GM23338 (cell line): ENCODE data around the gene UBL4A. TPM values are rescaled to one million over a fixed set of nuclear protein-coding genes. Genes with fewer than 3 reads are reported as not detected.

Experiments
- ATAC-seq: fragments of 200-7000 bp; cut with Tn5 transposase; 3 replicates; pipeline ENCODE4 v1.9.1; 2020
- DNase-seq: peaks from one replicate; pipeline ENCODE4 v3.0.0-alpha.2; 2015; ENCODE audit warnings: low spot score
- H2AFZ ChIP-seq: fragments of 200-600 bp; sonication (generic); 2 replicates; pipeline ENCODE4 v1.8.0; 2016; ENCODE audit warnings: antibody characterized with exemption, mild to moderate bottlenecking, moderate library complexity
- H3F3A ChIP-seq: fragments of 200-600 bp; sonication (generic); replicated peaks from 2 replicates; pipeline ENCODE4 v1.8.0; 2017; ENCODE audit warnings: antibody characterized with exemption, mixed run types, low read depth
- H3K27ac ChIP-seq: fragments of 200-600 bp; sonication (generic); 2 replicates; pipeline ENCODE4 v1.6.1; 2016; ENCODE audit warnings: low read depth
- H3K27me3 ChIP-seq: fragments of 200-600 bp; sonication (generic); 2 replicates; pipeline ENCODE4 v1.8.0; 2016; ENCODE audit warnings: mild to moderate bottlenecking, mixed run types, moderate library complexity; ENCODE audit not compliant: insufficient read depth
- H3K36me3 ChIP-seq: fragments of 200-600 bp; sonication (generic); 2 replicates; pipeline ENCODE4 v1.8.0; 2016; ENCODE audit warnings: mild to moderate bottlenecking; ENCODE audit not compliant: insufficient read depth
- H3K4me1 ChIP-seq: fragments of 200-600 bp; sonication (generic); 2 replicates; pipeline ENCODE4 v1.8.0; 2016; ENCODE audit warnings: mild to moderate bottlenecking, moderate library complexity; ENCODE audit not compliant: insufficient read depth
- H3K4me2 ChIP-seq: fragments of 200-600 bp; sonication (generic); 2 replicates; pipeline ENCODE4 v1.7.1; 2017; ENCODE audit warnings: mixed run types
- H3K4me3 ChIP-seq: fragments of 200-600 bp; sonication (generic); 2 replicates; pipeline ENCODE4 v1.6.1; 2016; ENCODE audit warnings: mixed run types
- H3K79me2 ChIP-seq: fragments of 200-600 bp; sonication (generic); replicated peaks from 2 replicates; pipeline ENCODE4 v1.8.0; 2017; ENCODE audit warnings: mild to moderate bottlenecking; ENCODE audit not compliant: insufficient read depth
- H3K9me2 ChIP-seq: fragments of 200-600 bp; sonication (generic); 2 replicates; pipeline ENCODE4 v1.8.0; 2017; ENCODE audit not compliant: insufficient read depth
- H4K20me1 ChIP-seq: fragments of 200-600 bp; sonication (generic); replicated peaks from 2 replicates; pipeline ENCODE4 v1.8.0; 2017; ENCODE audit warnings: mild to moderate bottlenecking; ENCODE audit not compliant: insufficient read depth
- H3K27ac Mint-ChIP-seq: 2 replicates; pipeline ENCODE4 v1.8.0; 2020; ENCODE audit warnings: inconsistent platforms, mild to moderate bottlenecking, moderate library complexity, mixed read lengths
- H3K27me3 Mint-ChIP-seq: 3 replicates; pipeline ENCODE4 v1.8.0; 2022; ENCODE audit warnings: low read depth, mild to moderate bottlenecking, moderate library complexity, mixed read lengths, inconsistent platforms; ENCODE audit not compliant: insufficient read depth, poor library complexity
- H3K36me3 Mint-ChIP-seq: 3 replicates; pipeline ENCODE4 v1.8.0; 2021; ENCODE audit warnings: low read depth, mild to moderate bottlenecking, inconsistent platforms, moderate library complexity, mixed read lengths
- H3K4me1 Mint-ChIP-seq: 3 replicates; pipeline ENCODE4 v1.8.0; 2020; ENCODE audit warnings: mild to moderate bottlenecking, inconsistent platforms, mixed read lengths
- H3K4me3 Mint-ChIP-seq: 3 replicates; pipeline ENCODE4 v1.8.0; 2021; ENCODE audit warnings: moderate library complexity, mild to moderate bottlenecking, inconsistent platforms, mixed read lengths
- H3K9me3 Mint-ChIP-seq: 3 replicates; pipeline ENCODE4 v1.8.0; 2020; ENCODE audit warnings: moderate library complexity, mild to moderate bottlenecking, inconsistent platforms, mixed read lengths
- EZH2 ChIP-seq: fragments of 200-600 bp; sonication (generic); IDR thresholded peaks from one replicate; pipeline ENCODE4 v1.8.0; 2017; ENCODE audit warnings: antibody characterized with exemption, mild to moderate bottlenecking, low read depth; ENCODE audit not compliant: unreplicated experiment
- JUNB ChIP-seq: IDR thresholded peaks from one replicate; pipeline ENCODE4 v1.6.1; 2016; ENCODE audit warnings: antibody characterized with exemption; ENCODE audit not compliant: unreplicated experiment
- POLR2AphosphoS5 ChIP-seq: IDR thresholded peaks from 2 replicates; pipeline ENCODE4 v1.6.1; 2016; ENCODE audit warnings: antibody characterized with exemption, low read depth
- ZNF114 ChIP-seq: fragments of 250-450 bp; sonication (Bioruptor Pico); IDR thresholded peaks from 2 replicates; pipeline ENCODE4 v1.5.0; 2020; ENCODE audit warnings: mild to moderate bottlenecking, moderate library complexity
- ZNF331 ChIP-seq: fragments of 250-450 bp; sonication (Bioruptor Pico); IDR thresholded peaks from 2 replicates; pipeline ENCODE4 v1.5.0; 2020; ENCODE audit warnings: low read depth, mild to moderate bottlenecking, moderate library complexity
- polyA plus RNA-seq: library from polyadenylated mRNA; unstranded; fragments of >200 nt; fragmentation: Nextera tagmentation; extraction: Ambion mirVana; gene quantifications from 2 replicates; pipeline ENCODE4 v1.2.1, GENCODE V29; 2016
- total RNA-seq: library from RNA; depleted of rRNA; stranded (reverse); fragments of >200 nt; shearing (Covaris generic); gene quantifications from 2 replicates; pipeline ENCODE4 v1.2.3, GENCODE V29; 2014
- TF ChIP-seq, protein P1 (sequence below), 2 experiments: fragments of 200-600 bp in 1 of 2; sonication (generic) in 1 of 2; conservative IDR thresholded peaks; 2 replicates each; pipeline versions ENCODE4 v1.5.1 to v1.6.1; 2016 to 2017; ENCODE audit warnings: antibody characterized with exemption in 2 of 2, low read depth in 2 of 2, mild to moderate bottlenecking in 2 of 2, moderate library complexity in 1 of 2
- TF ChIP-seq, protein P2 (sequence below): IDR thresholded peaks from one replicate; pipeline ENCODE4 v1.6.1; 2018; ENCODE audit warnings: antibody characterized with exemption; ENCODE audit not compliant: unreplicated experiment
- TF ChIP-seq, protein P3 (sequence below): IDR thresholded peaks from 2 replicates; pipeline ENCODE4 v1.6.1; 2016; ENCODE audit warnings: antibody characterized with exemption

Gene UBL4A
- total and polyA plus RNA-seq, 2 experiments from 2014 or later: 15.6 to 43.7 TPM

DNA sequence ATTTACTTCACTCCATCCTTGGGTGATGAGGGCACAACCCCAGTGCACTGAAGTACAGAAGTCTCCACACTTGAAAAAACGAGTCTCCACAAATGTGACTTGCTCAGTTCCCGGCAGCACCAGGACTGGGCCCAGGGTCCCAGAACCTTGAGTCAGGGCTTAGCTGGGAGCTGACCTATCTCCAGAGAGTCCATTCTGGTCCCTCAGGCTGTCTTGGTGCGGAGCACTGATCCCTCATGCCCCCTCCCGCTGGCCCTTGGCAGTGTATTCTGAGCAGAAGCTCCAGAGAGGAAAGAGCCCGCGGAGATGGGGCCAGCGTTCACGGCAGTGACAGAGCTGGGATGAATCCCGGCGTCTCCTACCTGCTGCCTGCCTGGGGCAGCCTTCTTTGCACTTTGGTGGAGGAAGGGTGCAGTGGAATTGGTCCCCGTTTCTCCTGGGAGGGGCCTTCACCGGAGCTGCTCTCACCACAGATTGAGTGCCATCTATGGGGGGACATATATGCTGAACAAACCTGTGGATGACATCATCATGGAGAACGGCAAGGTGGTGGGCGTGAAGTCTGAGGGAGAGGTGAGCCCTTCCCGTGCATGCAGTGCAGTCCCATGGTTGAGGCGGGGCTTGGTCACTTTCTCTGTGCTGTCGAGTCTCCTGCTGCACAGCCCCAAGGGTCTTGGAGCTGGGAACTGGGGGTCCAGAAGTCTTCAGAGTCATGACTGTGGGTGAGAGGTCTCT is 45.6 kb downstream of the UBL4A start:
- H3K4me3 Mint-ChIP-seq: no peak overlapping the region
- Histone ChIP-seq H3K9me2 (no peaks in the 10 kb centered on the region), H3K27me3 (no peaks in the 10 kb centered on the region), H3K36me3 (no peaks in the 10 kb centered on the region), H3K4me3 (no peak overlapping the region), H3K4me1 (0 out of 2 replicates have a peak, but pooled peaks cover 3% of the 10 kb centered on the region), H3K4me2 (no peak overlapping the region), H3K27ac (no peak overlapping the region), H3F3A (no peaks in the 10 kb centered on the region), H2AFZ (no peak overlapping the region), H4K20me1 (no peaks in the 10 kb centered on the region), H3K79me2 (peaks cover 13% of the 10 kb centered on the region)
- TF ChIP-seq EZH2 (no peak), JUNB (no peak), ZNF331 (no peak), POLR2AphosphoS5 (no peak)
- TF ChIP-seq, protein P1, sequence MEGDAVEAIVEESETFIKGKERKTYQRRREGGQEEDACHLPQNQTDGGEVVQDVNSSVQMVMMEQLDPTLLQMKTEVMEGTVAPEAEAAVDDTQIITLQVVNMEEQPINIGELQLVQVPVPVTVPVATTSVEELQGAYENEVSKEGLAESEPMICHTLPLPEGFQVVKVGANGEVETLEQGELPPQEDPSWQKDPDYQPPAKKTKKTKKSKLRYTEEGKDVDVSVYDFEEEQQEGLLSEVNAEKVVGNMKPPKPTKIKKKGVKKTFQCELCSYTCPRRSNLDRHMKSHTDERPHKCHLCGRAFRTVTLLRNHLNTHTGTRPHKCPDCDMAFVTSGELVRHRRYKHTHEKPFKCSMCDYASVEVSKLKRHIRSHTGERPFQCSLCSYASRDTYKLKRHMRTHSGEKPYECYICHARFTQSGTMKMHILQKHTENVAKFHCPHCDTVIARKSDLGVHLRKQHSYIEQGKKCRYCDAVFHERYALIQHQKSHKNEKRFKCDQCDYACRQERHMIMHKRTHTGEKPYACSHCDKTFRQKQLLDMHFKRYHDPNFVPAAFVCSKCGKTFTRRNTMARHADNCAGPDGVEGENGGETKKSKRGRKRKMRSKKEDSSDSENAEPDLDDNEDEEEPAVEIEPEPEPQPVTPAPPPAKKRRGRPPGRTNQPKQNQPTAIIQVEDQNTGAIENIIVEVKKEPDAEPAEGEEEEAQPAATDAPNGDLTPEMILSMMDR (conservative IDR thresholded peaks at IDR 0.05; ENCODE audit: low read depth in 2 of 2): no peak
- TF ChIP-seq, protein P2, sequence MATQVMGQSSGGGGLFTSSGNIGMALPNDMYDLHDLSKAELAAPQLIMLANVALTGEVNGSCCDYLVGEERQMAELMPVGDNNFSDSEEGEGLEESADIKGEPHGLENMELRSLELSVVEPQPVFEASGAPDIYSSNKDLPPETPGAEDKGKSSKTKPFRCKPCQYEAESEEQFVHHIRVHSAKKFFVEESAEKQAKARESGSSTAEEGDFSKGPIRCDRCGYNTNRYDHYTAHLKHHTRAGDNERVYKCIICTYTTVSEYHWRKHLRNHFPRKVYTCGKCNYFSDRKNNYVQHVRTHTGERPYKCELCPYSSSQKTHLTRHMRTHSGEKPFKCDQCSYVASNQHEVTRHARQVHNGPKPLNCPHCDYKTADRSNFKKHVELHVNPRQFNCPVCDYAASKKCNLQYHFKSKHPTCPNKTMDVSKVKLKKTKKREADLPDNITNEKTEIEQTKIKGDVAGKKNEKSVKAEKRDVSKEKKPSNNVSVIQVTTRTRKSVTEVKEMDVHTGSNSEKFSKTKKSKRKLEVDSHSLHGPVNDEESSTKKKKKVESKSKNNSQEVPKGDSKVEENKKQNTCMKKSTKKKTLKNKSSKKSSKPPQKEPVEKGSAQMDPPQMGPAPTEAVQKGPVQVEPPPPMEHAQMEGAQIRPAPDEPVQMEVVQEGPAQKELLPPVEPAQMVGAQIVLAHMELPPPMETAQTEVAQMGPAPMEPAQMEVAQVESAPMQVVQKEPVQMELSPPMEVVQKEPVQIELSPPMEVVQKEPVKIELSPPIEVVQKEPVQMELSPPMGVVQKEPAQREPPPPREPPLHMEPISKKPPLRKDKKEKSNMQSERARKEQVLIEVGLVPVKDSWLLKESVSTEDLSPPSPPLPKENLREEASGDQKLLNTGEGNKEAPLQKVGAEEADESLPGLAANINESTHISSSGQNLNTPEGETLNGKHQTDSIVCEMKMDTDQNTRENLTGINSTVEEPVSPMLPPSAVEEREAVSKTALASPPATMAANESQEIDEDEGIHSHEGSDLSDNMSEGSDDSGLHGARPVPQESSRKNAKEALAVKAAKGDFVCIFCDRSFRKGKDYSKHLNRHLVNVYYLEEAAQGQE: no peak
- peaks cover 7% of the 10 kb centered on the region for H3K27me3 Mint-ChIP-seq
- peaks cover 13% of the 10 kb centered on the region for H3K4me1 Mint-ChIP-seq
- DNase-seq: no peak
- H3K36me3 Mint-ChIP-seq: peaks cover 20% of the 10 kb centered on the region; the same call in 2 of the 3 replicates
- no peak for ATAC-seq
- H3K27ac Mint-ChIP-seq: no peak overlapping the region
- H3K9me3 Mint-ChIP-seq: no peaks in the 10 kb centered on the region

DNA sequence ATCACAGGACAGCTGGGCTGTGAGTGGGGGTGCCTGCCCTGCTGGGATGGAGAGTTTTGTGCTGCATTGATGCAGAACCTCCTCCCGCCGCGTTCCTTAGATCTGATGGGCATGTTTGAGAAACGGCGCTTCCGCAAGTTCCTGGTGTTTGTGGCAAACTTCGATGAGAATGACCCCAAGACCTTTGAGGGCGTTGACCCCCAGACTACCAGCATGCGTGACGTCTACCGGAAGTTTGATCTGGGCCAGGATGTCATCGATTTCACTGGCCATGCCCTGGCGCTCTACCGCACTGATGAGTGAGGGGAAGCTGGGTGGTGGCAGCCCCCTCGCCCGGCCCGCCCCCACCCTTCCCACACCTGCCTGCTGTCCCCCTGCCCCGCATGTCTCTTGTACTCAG is 46.6 kb downstream of the UBL4A start:
- ATAC-seq (no peak), DNase-seq (no peak)
- no peaks in the 10 kb centered on the region for H3F3A ChIP-seq
- H2AFZ ChIP-seq: no peak overlapping the region
- Mint-ChIP-seq H3K9me3 (no peaks in the 10 kb centered on the region), H3K27me3 (peaks cover 7% of the 10 kb centered on the region), H3K27ac (no peak overlapping the region), H3K4me1 (peaks cover 16% of the 10 kb centered on the region), H3K4me3 (no peak overlapping the region), H3K36me3 (peaks cover 24% of the 10 kb centered on the region; the same call in 2 of the 3 replicates)
- no peak overlapping the region for H3K4me2 ChIP-seq
- no peak overlapping the region for H3K4me3 ChIP-seq
- H3K36me3 ChIP-seq: no peaks in the 10 kb centered on the region
- peaks cover 13% of the 10 kb centered on the region for H3K79me2 ChIP-seq
- no peaks in the 10 kb centered on the region for H4K20me1 ChIP-seq
- no peak overlapping the region for H3K27ac ChIP-seq
- H3K9me2 ChIP-seq: no peaks in the 10 kb centered on the region
- no peaks in the 10 kb centered on the region for H3K27me3 ChIP-seq
- 0 out of 2 replicates have a peak, but pooled peaks cover 3% of the 10 kb centered on the region for H3K4me1 ChIP-seq
- TF ChIP-seq ZNF331 (no peak), ZNF114 (CRISPR knock-in tag) (no peak)
- TF ChIP-seq, protein P3, sequence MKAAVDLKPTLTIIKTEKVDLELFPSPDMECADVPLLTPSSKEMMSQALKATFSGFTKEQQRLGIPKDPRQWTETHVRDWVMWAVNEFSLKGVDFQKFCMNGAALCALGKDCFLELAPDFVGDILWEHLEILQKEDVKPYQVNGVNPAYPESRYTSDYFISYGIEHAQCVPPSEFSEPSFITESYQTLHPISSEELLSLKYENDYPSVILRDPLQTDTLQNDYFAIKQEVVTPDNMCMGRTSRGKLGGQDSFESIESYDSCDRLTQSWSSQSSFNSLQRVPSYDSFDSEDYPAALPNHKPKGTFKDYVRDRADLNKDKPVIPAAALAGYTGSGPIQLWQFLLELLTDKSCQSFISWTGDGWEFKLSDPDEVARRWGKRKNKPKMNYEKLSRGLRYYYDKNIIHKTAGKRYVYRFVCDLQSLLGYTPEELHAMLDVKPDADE: no peak
